Left lobe of liver (tissue), 2 donors: ENCODE data around the gene RADX. TPM values are rescaled to one million over a fixed set of nuclear protein-coding genes. Genes with fewer than 3 reads are reported as not detected.
"Not testable (repeated sequence)": the region's sequence is repeated elsewhere in the genome, so short reads cannot be mapped to it uniquely, and the experiment has no call there.

Source experiments
- ATAC-seq: fragments of 200-7000 bp; cut with Tn5 transposase; one replicate; pipeline ENCODE4 v1.9.1; 2020; ENCODE audit warnings: mild to moderate bottlenecking, moderate library complexity
- DNase-seq: peaks from one replicate; pipeline ENCODE4 v3.0.0-alpha.2; 2020; ENCODE audit warnings: low spot score
- total RNA-seq: library from RNA; stranded (reverse); gene quantifications from one replicate; pipeline ENCODE4 v1.2.1, GENCODE V29; 2021
- donor health status: DM: no; HTN: no; CAD: no; lungs with moderate emphysema.
- donor health status: DM: no; HTN: yes; CAD: no.

The RADX gene
- total RNA-seq = 0.60 TPM

- DNase-seq = peak; percentile 83
- peak; percentile 99 for ATAC-seq
Measured at GRCh38 chrX:106611679-106612392, at the start of gene RADX. Gene RADX, plus strand, starts transcription at chrX:106611978. Its CDS starts 103 bp downstream, at chrX:106612081.

GRCh38 chrX:106564986-106565385 is 46.8 kb upstream of the RADX start:
- DNase-seq (no peak), ATAC-seq (peak; percentile 71)

- ATAC-seq = peak; percentile 89
- peak; percentile 48 for DNase-seq
Measured at GRCh38 chrX:106566362-106566761, 45.4 kb upstream of the RADX start.

- ATAC-seq (no peak), DNase-seq (no peak)
Measured at GRCh38 chrX:106581856-106582255, 29.9 kb upstream of the RADX start.

- ATAC-seq (peak; percentile 20), DNase-seq (no peak)
Measured at GRCh38 chrX:106585478-106585877, 26.3 kb upstream of the RADX start.

GRCh38 chrX:106588801-106589200 is 23.0 kb upstream of the RADX start:
- DNase-seq (no peak), ATAC-seq (no peak)

- ATAC-seq (no peak), DNase-seq (no peak)
Measured at GRCh38 chrX:106599411-106599810, 12.4 kb upstream of the RADX start.

GRCh38 chrX:106606571-106606970 is 5.2 kb upstream of the RADX start:
- ATAC-seq (no peak), DNase-seq (no peak)

GRCh38 chrX:106608016-106608415 is 3.8 kb upstream of the RADX start:
- ATAC-seq = no peak
- DNase-seq = no peak

- DNase-seq = no peak
- ATAC-seq = peak; percentile 7
Measured at GRCh38 chrX:106611317-106611678, 480 bp upstream of the RADX start.

- DNase-seq = no peak
- ATAC-seq = peak; percentile 67
Measured at GRCh38 chrX:106612393-106612763, 600 bp downstream of the RADX start.

GRCh38 chrX:106613277-106613676 is 1.5 kb downstream of the RADX start:
- DNase-seq (no peak), ATAC-seq (no peak)

GRCh38 chrX:106615041-106615440 is 3.3 kb downstream of the RADX start:
- DNase-seq = no peak
- ATAC-seq = no peak

GRCh38 chrX:106619797-106620196 is 8.0 kb downstream of the RADX start:
- DNase-seq = no peak
- ATAC-seq = peak; percentile 60

GRCh38 chrX:106621836-106622235 is 10.1 kb downstream of the RADX start:
- DNase-seq (no peak), ATAC-seq (no peak)

GRCh38 chrX:106626789-106627188 is 15.0 kb downstream of the RADX start:
- DNase-seq (no peak), ATAC-seq (no peak)

GRCh38 chrX:106631615-106632014 is 19.8 kb downstream of the RADX start:
- ATAC-seq = no peak
- no peak for DNase-seq

GRCh38 chrX:106649523-106650428 is 38.0 kb downstream of the RADX start:
- no peak for DNase-seq
- ATAC-seq = peak; percentile 67

- DNase-seq, ATAC-seq: not testable (repeated sequence)
Measured at GRCh38 chrX:106653625-106654024, 41.8 kb downstream of the RADX start.

- ATAC-seq (no peak), DNase-seq (no peak)
Measured at GRCh38 chrX:106670631-106671030, 58.9 kb downstream of the RADX start.

GRCh38 chrX:106672527-106672926 is 60.7 kb downstream of the RADX start:
- ATAC-seq (no peak), DNase-seq (no peak)

GRCh38 chrX:106680716-106681115 is 68.9 kb downstream of the RADX start:
- ATAC-seq (no peak), DNase-seq (no peak)
